Activated CD8-positive, alpha-beta memory T cell treated with anti-CD3 and anti-CD28 coated beads, Interleukin-2, amount 50 U/mL, for 24 hours (primary cell): ENCODE measurements around the gene NFIA.
"Not testable (repeated sequence)": the region's sequence is repeated elsewhere in the genome, so short reads cannot be mapped to it uniquely, and the experiment has no call there.

ENCODE experiments used
- DNase-seq: peaks from one replicate; pipeline ENCODE4 v3.0.0-alpha.2; 2020; ENCODE audit errors: extremely low read depth

The NFIA gene

GRCh38 chr1:61271412-61271789, 189.0 kb downstream of the NFIA start:
- no peak for DNase-seq

GRCh38 chr1:61273167-61273705, 190.9 kb downstream of the NFIA start:
- DNase-seq = no peak

DNA sequence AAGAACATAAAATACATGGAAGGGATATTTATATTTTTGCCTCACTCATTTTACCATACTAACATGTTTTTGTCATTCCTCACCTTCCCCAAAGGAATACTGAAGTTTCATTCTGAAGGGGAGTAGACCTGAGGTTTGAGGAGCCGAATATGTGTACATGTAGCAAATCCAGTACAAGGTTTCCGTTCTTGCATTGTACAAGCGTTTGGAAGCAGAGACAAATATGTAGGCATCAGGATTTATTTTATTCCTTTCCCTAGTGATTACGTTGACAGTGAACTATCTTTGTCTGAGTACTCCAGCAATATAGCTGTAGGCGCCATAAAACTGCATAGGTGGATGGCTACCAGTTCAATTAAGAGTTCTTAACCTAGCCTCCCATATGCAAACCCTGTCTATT, 191.5 kb downstream of the NFIA start:
- no peak for DNase-seq

GRCh38 chr1:61274939-61275338, 192.6 kb downstream of the NFIA start:
- no peak for DNase-seq

- no peak for DNase-seq
Observed at GRCh38 chr1:61276246-61276645, 193.9 kb downstream of the NFIA start.

GRCh38 chr1:61277121-61277690, 194.8 kb downstream of the NFIA start:
- no peak for DNase-seq

- DNase-seq = not testable (repeated sequence)
Observed at GRCh38 chr1:61278503-61278902, 196.1 kb downstream of the NFIA start.

- no peak for DNase-seq
Observed at GRCh38 chr1:61278966-61279365, 196.6 kb downstream of the NFIA start.

GRCh38 chr1:61279570-61279969, 197.2 kb downstream of the NFIA start:
- DNase-seq = no peak

DNA sequence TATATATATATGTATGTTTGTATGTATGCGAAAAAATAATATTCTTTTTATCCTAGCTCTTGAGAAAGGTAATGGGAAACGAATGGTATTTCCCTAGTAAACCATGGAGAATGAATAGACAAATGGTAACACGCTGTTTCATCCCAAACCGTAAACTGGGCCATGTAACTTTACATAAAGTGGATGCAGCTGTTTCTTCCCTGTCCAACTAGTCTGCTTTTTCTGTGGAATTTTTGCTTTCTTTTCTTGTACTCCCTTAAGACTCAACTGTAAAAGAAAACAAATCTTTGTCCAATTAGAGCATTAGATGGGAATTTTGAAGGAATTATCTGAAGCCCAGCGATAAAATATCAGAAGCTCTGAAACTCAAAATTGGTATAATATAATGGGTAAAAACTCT, 198.1 kb downstream of the NFIA start:
- no peak for DNase-seq

GRCh38 chr1:61282387-61282786, 200.0 kb downstream of the NFIA start:
- DNase-seq = no peak

DNA sequence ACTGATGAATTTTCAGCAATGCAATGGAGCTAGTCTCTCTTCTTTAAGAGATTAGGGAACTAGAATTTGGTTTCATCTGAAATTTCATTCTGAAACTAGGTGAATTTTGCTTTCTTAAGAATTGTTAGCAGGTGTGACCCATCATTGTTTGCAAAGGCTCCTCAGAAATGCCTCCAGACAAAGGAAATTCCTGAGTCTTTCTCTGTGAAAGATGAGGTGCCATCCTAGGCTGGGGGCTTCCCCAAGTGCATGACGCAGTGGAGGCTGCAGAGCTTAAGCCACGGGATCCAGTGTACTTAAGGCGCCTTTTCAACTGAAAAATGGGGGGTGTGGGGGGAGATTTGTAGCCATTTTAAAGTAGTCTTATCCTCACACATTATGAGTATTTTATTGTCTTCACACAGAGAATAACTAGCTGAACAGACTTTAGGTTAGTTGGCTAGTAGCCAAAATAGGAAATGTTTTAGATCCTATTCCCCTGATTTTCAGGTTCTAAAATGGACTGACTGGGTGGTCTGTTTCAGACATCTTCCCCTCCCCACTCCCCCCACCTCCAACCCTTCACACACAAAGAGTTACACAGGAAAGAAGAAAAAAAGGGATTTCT, 202.0 kb downstream of the NFIA start:
- no peak for DNase-seq

DNA sequence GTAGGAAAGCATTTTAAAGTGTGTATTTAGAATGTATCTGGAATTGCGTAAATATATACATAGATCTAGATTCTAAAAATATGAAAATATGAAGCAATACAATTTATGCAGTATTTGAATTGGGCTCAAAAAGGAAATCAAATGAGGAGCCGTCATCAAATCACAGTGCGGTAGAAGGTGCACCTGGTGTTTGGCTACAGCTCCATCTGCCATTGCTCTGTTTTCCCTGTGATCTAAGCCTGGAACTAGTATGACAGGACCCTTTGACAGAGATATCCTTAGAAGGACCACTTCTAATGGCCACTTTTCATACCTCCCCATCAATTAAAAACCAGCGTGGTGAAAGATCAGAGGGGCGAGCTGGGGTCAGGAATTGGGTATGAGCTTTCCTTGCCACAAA, 202.6 kb downstream of the NFIA start:
- DNase-seq = no peak

DNA sequence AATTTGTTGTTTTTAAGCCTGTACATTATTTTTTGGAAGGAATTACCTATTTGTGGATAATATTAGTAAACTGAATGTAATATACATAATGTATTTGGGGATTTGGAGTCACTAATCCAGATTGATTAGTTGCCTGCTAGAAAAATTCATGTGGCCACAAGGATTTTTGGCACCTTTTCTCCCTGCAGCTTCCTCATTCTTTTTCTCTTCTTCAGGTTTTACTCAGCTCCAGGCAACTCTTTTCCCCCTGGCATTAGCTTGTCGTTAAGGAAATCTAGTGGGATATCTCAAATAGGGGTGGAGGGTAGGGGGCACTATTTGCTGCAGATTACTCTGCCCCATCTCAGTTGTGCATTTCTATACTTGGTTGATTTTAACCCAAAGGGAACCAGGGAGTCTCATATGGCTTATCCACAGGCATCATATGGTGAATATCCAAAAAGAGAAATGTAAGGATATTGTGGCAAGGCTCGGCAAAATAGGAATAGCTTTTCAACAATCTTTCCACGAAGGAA, 203.1 kb downstream of the NFIA start:
- no peak for DNase-seq

DNA sequence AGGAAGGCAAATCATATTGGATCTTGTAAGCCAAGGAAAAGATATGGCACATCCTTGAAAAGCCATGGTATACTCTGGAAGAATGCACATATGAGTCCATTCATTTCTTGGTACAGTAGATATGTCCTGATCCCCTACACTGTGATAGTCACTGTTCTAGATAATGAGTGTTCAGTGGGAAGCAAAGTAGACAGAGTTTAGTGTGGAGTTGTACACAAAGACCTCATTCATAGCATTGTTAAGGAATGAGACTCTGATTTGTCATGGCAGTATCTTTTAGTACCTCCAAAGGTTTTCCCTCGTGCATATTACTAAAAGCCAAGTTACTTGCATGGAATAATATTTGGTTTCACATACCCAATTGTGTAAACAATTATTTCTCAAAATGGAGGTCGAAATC, 204.7 kb downstream of the NFIA start:
- no peak for DNase-seq

DNA sequence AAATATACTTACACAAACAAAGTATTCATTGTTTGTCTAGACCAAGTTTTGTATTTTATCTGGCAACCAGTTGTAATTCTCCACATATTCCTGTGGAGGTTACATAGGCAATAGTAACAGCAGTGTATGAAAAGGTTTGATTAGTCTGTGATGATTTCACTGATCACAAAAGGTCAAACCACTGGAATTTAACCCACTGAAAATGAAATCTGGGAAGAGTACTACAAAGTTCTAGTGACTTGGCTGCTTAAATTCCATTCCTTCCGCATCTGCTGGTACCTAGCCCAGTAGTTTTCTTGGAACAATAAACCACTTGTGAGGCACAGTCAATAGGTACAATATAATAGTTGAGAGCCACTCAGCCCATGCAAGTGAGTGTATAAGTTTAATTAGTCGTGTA, 205.4 kb downstream of the NFIA start:
- no peak for DNase-seq

DNA sequence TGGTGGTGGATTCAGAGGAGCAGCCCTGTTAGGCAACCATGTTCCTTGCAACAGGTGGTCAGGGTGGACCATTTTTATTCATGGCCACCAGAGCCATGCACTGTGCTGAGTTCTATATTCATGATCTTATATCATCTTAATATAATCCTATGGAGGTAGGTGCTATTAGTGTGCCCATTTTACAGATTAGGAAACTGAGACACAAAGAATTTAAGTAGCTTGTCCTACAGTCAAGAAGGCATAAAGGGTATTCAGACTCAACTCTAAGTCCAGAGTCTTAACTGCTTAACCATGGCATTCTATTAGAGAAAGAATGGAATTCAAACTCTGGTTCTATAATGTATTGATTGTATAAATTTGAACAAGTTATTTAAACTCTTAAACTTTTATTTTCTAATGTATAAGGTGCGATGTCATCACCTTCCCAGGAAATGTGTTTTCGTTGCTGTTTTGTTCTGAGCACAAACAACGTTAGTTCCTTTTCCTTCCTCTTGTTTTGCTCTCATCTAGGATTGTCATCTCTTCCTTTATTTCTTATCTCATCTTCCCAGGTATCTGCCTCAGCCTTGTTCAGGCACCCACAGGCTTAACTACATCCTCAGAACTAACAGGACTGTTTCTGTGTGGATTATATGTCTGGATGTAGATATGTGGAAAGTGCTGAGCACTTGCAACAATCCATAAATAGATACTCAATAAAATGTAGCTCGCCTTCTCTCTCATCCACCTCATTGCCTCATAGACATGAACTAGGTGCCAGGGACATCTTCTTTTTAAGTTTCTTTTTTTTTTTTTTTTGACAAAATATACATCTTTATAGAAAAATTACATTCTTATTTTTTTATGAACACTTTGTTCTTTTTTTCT, 207.1 kb downstream of the NFIA start:
- no peak for DNase-seq

DNA sequence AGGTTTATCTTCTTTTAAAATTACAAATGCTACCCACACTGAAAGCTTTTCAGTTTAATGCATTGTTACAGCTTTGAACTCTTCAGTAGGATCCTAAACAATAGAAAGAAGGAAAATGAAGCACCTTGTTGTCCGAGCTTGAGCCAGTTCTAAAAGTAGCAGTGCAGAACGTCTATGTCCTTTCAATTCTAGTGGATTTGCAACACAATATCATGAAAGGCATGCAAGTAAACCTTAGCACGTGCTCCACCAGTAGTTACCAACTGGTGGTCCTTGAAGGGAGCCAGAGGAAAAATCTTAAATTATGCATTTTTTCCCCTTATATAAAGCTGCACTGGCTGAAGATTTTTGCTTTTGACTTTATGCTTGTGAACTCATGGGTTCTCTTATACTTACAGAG, 208.2 kb downstream of the NFIA start:
- no peak for DNase-seq

DNA sequence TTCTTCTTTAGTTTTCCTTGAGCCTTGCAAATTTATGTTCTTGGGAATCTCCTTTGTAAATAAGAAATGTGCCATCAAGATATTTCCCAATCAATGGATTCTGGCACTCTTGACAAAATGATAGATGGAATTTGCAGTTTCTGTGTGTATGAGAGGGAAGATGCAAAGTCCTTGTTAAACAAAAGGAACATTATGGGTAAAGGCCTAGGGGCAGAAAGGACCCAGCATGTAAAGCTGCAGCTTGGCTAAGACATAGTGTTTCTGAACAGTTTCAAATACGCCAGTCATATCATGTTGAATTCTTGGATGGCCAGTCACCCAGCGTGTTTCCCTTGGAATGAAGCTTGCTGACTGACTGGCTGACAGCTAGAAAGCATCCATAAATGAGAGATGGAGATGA, 210.8 kb downstream of the NFIA start:
- DNase-seq = no peak

GRCh38 chr1:61293986-61294504, 211.7 kb downstream of the NFIA start:
- DNase-seq = no peak

DNA sequence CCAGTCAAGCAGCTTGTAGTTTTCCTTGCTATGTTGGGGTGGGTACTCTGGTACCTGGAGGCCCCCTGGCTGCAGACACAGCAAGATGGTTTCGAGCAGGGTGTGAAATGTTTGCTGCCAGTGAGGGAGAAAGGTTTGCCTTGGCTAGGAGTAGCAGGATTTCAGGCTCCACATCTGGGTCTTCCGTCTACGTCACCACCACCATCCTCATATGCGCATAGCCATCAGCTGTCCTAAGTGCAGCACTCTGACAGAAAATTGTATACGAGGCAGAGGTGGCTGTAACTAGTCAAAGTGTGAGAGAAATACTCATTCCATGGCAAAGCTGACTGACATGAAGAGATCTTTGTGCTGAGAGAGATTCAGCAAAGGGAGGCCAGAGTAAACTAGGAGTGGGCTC, 212.6 kb downstream of the NFIA start:
- DNase-seq = no peak

GRCh38 chr1:61295818-61296537, 213.6 kb downstream of the NFIA start:
- DNase-seq = no peak
